ENCODE results near the gene MSMP.

Gene MSMP

GRCh38 chr9:35755071-35755470, 995 bp upstream of the MSMP start:
- no peak overlapping the region for H3K27ac ChIP-seq
- TF ChIP-seq, protein P1, sequence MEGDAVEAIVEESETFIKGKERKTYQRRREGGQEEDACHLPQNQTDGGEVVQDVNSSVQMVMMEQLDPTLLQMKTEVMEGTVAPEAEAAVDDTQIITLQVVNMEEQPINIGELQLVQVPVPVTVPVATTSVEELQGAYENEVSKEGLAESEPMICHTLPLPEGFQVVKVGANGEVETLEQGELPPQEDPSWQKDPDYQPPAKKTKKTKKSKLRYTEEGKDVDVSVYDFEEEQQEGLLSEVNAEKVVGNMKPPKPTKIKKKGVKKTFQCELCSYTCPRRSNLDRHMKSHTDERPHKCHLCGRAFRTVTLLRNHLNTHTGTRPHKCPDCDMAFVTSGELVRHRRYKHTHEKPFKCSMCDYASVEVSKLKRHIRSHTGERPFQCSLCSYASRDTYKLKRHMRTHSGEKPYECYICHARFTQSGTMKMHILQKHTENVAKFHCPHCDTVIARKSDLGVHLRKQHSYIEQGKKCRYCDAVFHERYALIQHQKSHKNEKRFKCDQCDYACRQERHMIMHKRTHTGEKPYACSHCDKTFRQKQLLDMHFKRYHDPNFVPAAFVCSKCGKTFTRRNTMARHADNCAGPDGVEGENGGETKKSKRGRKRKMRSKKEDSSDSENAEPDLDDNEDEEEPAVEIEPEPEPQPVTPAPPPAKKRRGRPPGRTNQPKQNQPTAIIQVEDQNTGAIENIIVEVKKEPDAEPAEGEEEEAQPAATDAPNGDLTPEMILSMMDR (IDR thresholded peaks at IDR 0.05; ENCODE audit: low read depth, low read length, missing control alignments), result no peak
- in situ Hi-C loops (cut with HindIII; ENCODE audit: low pct_ligation_motif_present, low sequenced_read_pairs), result no loop called here
- H3K4me3 ChIP-seq (ENCODE audit: low read depth, low read length), result no peak overlapping the region
- no peak for DNase-seq
- H3K27me3 ChIP-seq (replicated peaks), result no peaks in the 10 kb centered on the region
- peaks cover 27% of the 10 kb centered on the region for H3K36me3 ChIP-seq (replicated peaks)

GRCh38 chr9:35753466-35753865, 610 bp downstream of the MSMP start:
- TF ChIP-seq, protein P1 (IDR thresholded peaks at IDR 0.05; ENCODE audit: low read depth, low read length, missing control alignments), result no peak
- DNase-seq, result no peak
- in situ Hi-C loops (cut with HindIII; ENCODE audit: low pct_ligation_motif_present, low sequenced_read_pairs), result no loop called here

GRCh38 chr9:35750256-35750531, 3.9 kb downstream of the MSMP start:
- DNase-seq, result no peak
- no peak overlapping the region for H3K27ac ChIP-seq
- peaks cover 27% of the 10 kb centered on the region for H3K36me3 ChIP-seq (replicated peaks)
- TF ChIP-seq, protein P1 (IDR thresholded peaks at IDR 0.05; ENCODE audit: low read depth, low read length, missing control alignments), result no peak
- H3K27me3 ChIP-seq (replicated peaks), result no peaks in the 10 kb centered on the region
- in situ Hi-C loops (cut with HindIII; ENCODE audit: low pct_ligation_motif_present, low sequenced_read_pairs), result no loop called here
- H3K4me3 ChIP-seq (ENCODE audit: low read depth, low read length), result peak overlapping the region; percentile 85

More at GRCh38 chr9:35753466-35753865, 610 bp downstream of the MSMP start:
- Histone ChIP-seq H3K36me3 (replicated peaks) (peaks cover 27% of the 10 kb centered on the region), H3K27me3 (replicated peaks) (no peaks in the 10 kb centered on the region), H3K27ac (no peak overlapping the region), H3K4me3 (ENCODE audit: low read depth, low read length) (no peak overlapping the region)

- Histone ChIP-seq H3K4me3 (ENCODE audit: low read depth, low read length) (peak overlapping the region; percentile 85), H3K27me3 (replicated peaks) (no peaks in the 10 kb centered on the region), H3K36me3 (replicated peaks) (peaks cover 27% of the 10 kb centered on the region), H3K27ac (peak overlapping the region; percentile 81)
- in situ Hi-C loops (cut with HindIII; ENCODE audit: low pct_ligation_motif_present, low sequenced_read_pairs), result no loop called here
- TF ChIP-seq, protein P1 (IDR thresholded peaks at IDR 0.05; ENCODE audit: low read depth, low read length, missing control alignments), result no peak
- DNase-seq, result no peak
These were observed 4.4 kb downstream of the MSMP start for GRCh38 chr9:35749515-35750255.

DNA sequence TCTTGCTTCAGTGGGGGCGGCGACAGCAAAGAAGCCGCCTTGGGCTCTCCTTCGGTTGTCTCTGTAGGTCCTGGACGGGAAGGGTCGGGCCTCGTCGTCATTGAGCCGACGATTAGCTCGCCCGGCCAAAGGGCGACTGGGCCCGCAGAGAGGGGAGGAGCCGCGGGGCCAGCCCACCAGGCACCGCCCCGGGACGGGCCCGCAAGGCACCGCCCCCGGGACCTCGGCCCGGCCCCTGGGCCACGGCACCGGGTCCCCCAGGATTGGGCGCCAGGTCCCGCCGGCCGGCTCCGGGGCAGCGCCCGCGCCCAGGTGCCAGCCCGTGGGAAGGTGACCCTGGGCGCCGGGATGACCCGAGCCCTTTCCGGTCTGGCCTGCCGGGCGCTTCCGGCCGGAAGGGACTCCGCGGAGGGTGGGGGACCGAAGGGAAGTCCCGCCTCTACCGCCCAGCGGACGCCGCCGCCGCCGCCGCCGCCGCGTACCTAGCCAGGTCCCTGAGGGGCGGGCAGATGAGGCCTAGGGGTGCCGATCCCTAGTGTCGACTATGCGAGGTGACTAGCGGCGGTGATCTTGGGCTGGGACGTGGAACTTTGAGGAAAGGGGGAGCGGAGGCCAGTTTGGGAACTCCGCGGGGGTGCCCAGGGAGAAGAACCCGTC, 5.1 kb downstream of the MSMP start, which contains the start of the genes GBA2 and RGP1:
GBA2 (minus strand) TSS at position 371 of the 657 bp plus-strand sequence. CDS start 524 bp downstream, outside the sequence.
RGP1 (plus strand) TSS at position 430 of the 657 bp plus-strand sequence. CDS start 469 bp downstream, outside the sequence.
- in situ Hi-C loops (cut with HindIII; ENCODE audit: low pct_ligation_motif_present, low sequenced_read_pairs), result no loop called here
- Histone ChIP-seq H3K36me3 (replicated peaks) (peaks cover 30% of the 10 kb centered on the region), H3K27ac (peak within 1 kb of the TSS; percentile 81), H3K27me3 (replicated peaks) (no peaks in the 10 kb centered on the region), H3K4me3 (ENCODE audit: low read depth, low read length) (peak within 1 kb of the TSS; percentile 85)
- TF ChIP-seq, protein P1 (IDR thresholded peaks at IDR 0.05; ENCODE audit: low read depth, low read length, missing control alignments), result no peak
- DNase-seq, result peak; percentile 45

Data from brain microvascular endothelial cell (primary cell).